ENCODE measurements around the gene EVL.
"Not testable (repeated sequence)": the region's sequence is repeated elsewhere in the genome, so short reads cannot be mapped to it uniquely, and the experiment has no call there.

The EVL gene

DNA sequence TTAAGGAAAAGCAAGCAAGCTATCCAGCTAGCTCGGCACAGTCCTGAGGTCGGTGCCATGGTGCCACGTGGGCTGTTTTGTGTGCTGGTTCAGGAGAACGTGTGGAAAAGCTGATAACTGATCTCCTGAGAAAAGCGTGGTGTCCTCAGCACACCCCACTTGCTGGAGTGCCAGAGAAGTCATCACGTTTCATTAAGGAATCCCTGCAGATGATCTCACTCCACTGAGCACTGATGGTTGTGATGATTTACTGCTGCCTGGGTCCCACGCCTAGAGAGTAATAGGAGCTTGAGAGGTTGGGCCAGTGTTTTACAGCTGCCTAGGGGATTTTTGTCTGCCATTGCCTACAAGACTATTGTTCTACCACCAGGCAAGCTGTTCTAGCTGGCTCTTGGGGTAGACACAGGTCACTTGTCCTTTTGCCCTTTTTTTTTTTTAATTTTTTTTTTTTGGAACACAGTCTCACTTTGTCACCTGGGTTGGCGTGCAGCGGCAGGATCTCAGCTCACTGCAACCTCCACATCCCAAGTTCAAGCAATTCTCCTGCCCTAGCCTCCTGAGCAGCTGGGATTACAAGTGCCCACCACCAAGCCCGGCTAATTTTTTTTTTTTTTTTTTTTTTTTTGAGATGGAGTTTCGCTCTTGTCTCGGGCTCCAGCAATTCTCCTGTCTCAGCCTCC lies 42.3 kb upstream of the EVL start:
- TF ChIP-seq YY1 (IDR thresholded peaks at IDR 0.05; ENCODE audit: insufficient read depth, insufficient read length) (no peak), SUZ12 (IDR thresholded peaks at IDR 0.05; ENCODE audit: extremely low read depth, insufficient read depth, insufficient read length) (no peak), ZNF274 (IDR thresholded peaks at IDR 0.05; ENCODE audit: low read depth, low read length) (no peak)
- Histone ChIP-seq H3K9me3 (ENCODE audit: insufficient read depth, low read length) (no peaks in the 10 kb centered on the region), H3K4me1 (ENCODE audit: insufficient read depth, insufficient read length) (peaks cover 2% of the 10 kb centered on the region), H3K4me3 (ENCODE audit: insufficient read length, low read depth) (no peak overlapping the region), H3K9ac (ENCODE audit: insufficient read length, low read depth) (no peak overlapping the region), H3K36me3 (ENCODE audit: insufficient read depth, insufficient read length, low read length) (no peaks in the 10 kb centered on the region), H3K27me3 (ENCODE audit: insufficient read depth, insufficient read length) (no peaks in the 10 kb centered on the region)
- DNase-seq (ENCODE audit: low read depth, low spot score) = no peak

DNA sequence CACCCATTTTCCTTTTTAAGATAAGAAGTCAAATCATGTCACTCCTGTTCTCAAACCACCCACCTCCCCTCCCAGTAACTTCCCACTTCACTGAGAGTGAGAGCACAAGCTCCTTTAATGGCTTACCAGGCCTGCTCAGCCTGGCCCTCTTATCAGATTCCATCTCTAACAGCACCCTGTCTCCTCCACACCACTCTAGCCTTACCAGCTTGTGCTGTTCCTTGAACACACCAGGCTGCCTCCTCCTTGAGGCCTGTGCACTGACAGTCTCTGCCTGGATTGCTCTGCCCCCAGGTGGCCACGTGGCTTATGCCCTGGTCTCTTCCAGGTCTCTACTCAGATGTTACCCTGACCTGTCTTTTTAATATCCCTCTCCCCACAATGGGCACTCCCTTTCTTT lies 40.1 kb upstream of the EVL start:
- H3K27me3 ChIP-seq (ENCODE audit: insufficient read depth, insufficient read length) = no peaks in the 10 kb centered on the region
- TF ChIP-seq SUZ12 (IDR thresholded peaks at IDR 0.05; ENCODE audit: extremely low read depth, insufficient read depth, insufficient read length) = no peak
- no peak for TF ChIP-seq ZNF274 (IDR thresholded peaks at IDR 0.05; ENCODE audit: low read depth, low read length)
- no peak for TF ChIP-seq YY1 (IDR thresholded peaks at IDR 0.05; ENCODE audit: insufficient read depth, insufficient read length)
- no peak overlapping the region for H3K4me3 ChIP-seq (ENCODE audit: insufficient read length, low read depth)
- no peaks in the 10 kb centered on the region for H3K9me3 ChIP-seq (ENCODE audit: insufficient read depth, low read length)
- no peak for DNase-seq (ENCODE audit: low read depth, low spot score)
- H3K9ac ChIP-seq (ENCODE audit: insufficient read length, low read depth) = no peak overlapping the region
- H3K36me3 ChIP-seq (ENCODE audit: insufficient read depth, insufficient read length, low read length) = no peaks in the 10 kb centered on the region
- no peaks in the 10 kb centered on the region for H3K4me1 ChIP-seq (ENCODE audit: insufficient read depth, insufficient read length)

DNA sequence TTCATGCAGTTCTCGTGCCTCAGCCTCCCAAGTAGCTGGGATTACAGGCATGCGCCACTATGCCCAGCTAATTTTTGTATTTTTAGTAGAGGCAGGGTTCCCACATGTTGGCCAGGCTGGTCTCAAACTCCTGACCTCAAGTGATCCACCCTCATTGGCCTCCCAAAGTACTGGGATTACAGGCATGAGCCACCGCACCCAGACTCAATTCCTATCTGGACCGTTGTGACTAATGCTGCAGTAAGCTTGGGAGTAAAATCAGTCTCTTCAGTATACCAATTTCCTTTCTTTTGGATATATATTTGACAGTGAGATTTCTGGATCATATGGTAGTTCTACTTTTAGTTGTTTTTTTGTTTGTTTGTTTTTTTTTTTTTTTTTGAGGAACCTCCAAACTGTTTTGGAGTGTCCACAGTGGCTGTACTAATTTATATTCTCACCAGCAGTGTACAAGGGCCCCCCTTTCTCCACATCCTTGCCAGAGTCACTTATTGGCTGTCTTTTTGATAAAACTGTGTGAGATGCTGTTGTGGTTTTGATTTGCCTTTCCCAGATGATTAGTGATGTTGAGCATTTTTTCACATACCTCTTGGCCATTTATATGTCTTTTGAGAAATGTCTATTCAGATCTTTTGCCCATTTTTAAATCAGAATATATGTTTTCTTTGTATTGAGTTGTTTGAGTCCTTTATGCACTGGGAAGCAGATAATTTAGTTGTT lies 37.3 kb upstream of the EVL start:
- no peak for DNase-seq (ENCODE audit: low read depth, low spot score)
- Histone ChIP-seq H3K4me1 (ENCODE audit: insufficient read depth, insufficient read length) (no peaks in the 10 kb centered on the region), H3K36me3 (ENCODE audit: insufficient read depth, insufficient read length, low read length) (no peaks in the 10 kb centered on the region), H3K9ac (ENCODE audit: insufficient read length, low read depth) (no peak overlapping the region), H3K4me3 (ENCODE audit: insufficient read length, low read depth) (no peak overlapping the region), H3K27me3 (ENCODE audit: insufficient read depth, insufficient read length) (no peaks in the 10 kb centered on the region), H3K9me3 (ENCODE audit: insufficient read depth, low read length) (no peaks in the 10 kb centered on the region)
- no peak for TF ChIP-seq ZNF274 (IDR thresholded peaks at IDR 0.05; ENCODE audit: low read depth, low read length)
- no peak for TF ChIP-seq YY1 (IDR thresholded peaks at IDR 0.05; ENCODE audit: insufficient read depth, insufficient read length)
- no peak for TF ChIP-seq SUZ12 (IDR thresholded peaks at IDR 0.05; ENCODE audit: extremely low read depth, insufficient read depth, insufficient read length)

DNA sequence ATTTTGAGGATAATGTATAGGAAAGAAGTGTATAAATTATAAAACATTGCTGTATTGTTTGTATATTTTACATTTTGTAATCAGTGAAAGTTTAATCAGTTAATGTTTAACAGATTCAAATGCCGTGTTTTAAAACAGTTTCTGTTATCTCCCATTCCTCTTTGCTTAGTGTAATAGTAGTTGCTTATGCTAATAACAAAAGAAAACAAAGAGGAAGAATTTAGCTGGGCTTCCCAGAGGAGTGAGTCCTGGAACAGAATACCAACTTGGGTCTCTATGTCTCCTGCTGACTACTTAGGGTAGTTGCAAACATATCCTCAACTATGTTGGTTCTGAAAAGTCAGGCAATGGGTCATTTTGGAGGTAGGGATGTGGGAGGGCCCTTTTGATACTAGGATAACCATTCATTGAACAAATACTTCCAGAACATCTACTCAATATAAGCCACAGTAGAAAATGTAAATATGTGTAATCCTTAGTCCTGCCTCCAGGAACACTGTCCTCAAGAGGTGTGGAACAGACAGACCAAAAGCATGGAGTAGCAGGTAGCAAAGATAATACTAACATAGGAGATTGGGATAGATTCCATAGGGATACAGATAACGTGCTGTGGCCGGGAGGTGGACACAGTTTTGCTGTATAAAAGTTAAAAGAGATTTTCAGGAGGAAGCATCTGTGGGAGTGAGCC lies 36.1 kb upstream of the EVL start:
- no peaks in the 10 kb centered on the region for H3K27me3 ChIP-seq (ENCODE audit: insufficient read depth, insufficient read length)
- H3K9me3 ChIP-seq (ENCODE audit: insufficient read depth, low read length) = no peaks in the 10 kb centered on the region
- H3K36me3 ChIP-seq (ENCODE audit: insufficient read depth, insufficient read length, low read length) = no peaks in the 10 kb centered on the region
- no peaks in the 10 kb centered on the region for H3K4me1 ChIP-seq (ENCODE audit: insufficient read depth, insufficient read length)
- H3K9ac ChIP-seq (ENCODE audit: insufficient read length, low read depth) = no peak overlapping the region
- H3K4me3 ChIP-seq (ENCODE audit: insufficient read length, low read depth) = no peak overlapping the region
- DNase-seq (ENCODE audit: low read depth, low spot score) = no peak
- TF ChIP-seq SUZ12 (IDR thresholded peaks at IDR 0.05; ENCODE audit: extremely low read depth, insufficient read depth, insufficient read length) (no peak), YY1 (IDR thresholded peaks at IDR 0.05; ENCODE audit: insufficient read depth, insufficient read length) (no peak), ZNF274 (IDR thresholded peaks at IDR 0.05; ENCODE audit: low read depth, low read length) (no peak)

DNA sequence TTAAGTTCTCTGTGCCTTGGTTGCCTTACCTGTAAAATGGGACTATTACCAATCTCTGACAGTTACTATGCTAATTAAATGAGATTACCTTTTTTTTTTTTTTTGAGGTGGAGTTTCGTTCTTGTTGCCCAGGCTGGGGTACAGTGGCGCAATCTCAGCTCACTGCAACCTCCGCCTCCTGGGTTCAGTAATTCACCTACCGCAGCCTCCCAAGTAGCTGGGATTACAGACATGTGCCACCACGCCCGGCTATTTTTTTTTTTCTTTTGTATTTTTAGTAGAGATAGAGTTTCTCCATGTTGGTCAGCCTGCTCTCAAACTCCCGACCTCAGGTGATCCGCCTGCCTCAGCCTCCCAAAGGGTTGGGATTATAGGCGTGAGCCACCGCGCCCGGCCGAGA lies 35.2 kb upstream of the EVL start:
- not testable (repeated sequence) for H3K27me3 ChIP-seq (ENCODE audit: insufficient read depth, insufficient read length); H3K9ac ChIP-seq (ENCODE audit: insufficient read length, low read depth); H3K9me3 ChIP-seq (ENCODE audit: insufficient read depth, low read length); DNase-seq (ENCODE audit: low read depth, low spot score); H3K36me3 ChIP-seq (ENCODE audit: insufficient read depth, insufficient read length, low read length); H3K4me3 ChIP-seq (ENCODE audit: insufficient read length, low read depth); H3K4me1 ChIP-seq (ENCODE audit: insufficient read depth, insufficient read length)

DNA sequence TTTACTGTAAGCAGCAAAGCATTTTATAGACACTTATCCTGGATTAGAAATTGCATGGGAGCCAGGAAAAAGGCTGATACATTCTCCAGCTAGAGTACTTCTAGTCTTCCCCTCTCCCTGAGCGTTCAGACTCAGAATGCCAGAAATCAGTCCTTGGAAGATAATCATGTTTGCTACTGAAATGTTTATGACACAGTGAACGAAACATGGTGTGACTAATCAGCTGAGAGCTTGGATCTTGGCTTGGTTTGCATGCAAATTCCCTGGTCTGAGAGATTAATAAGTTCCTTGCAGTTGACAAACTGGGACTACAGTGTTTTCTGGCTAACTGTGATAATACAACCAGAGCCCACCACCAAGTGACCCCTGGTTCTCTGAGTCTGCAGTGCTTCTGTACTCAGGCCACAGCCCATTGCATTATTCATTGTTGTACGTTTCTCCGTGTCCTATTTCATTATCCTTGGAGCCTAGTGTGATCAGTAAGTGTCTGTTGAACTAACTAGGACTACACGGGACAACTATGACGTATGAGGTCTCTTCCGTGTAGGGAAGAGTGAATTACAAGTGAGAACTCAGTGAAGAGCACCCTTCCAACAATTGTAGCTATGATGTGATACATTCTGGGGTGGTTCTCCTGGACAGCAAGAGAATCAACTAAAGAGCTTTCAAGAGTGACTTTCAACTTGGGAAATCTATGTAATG lies 34.6 kb upstream of the EVL start:
- no peaks in the 10 kb centered on the region for H3K27me3 ChIP-seq (ENCODE audit: insufficient read depth, insufficient read length)
- no peak for DNase-seq (ENCODE audit: low read depth, low spot score)
- no peaks in the 10 kb centered on the region for H3K9me3 ChIP-seq (ENCODE audit: insufficient read depth, low read length)
- H3K4me1 ChIP-seq (ENCODE audit: insufficient read depth, insufficient read length) = no peaks in the 10 kb centered on the region
- H3K9ac ChIP-seq (ENCODE audit: insufficient read length, low read depth) = no peak overlapping the region
- no peak overlapping the region for H3K4me3 ChIP-seq (ENCODE audit: insufficient read length, low read depth)
- no peaks in the 10 kb centered on the region for H3K36me3 ChIP-seq (ENCODE audit: insufficient read depth, insufficient read length, low read length)
- TF ChIP-seq ZNF274 (IDR thresholded peaks at IDR 0.05; ENCODE audit: low read depth, low read length) (no peak), YY1 (IDR thresholded peaks at IDR 0.05; ENCODE audit: insufficient read depth, insufficient read length) (no peak), SUZ12 (IDR thresholded peaks at IDR 0.05; ENCODE audit: extremely low read depth, insufficient read depth, insufficient read length) (no peak)
